ENCODE data around the gene PHACTR3.
A peak's percentile ranks its signal among the peaks of the same experiment; 100 is the strongest.
"Not testable (repeated sequence)": the region's sequence is repeated elsewhere in the genome, so short reads cannot be mapped to it uniquely, and the experiment has no call there.

PHACTR3 gene

GRCh38 chr20:59850018-59850641, 245.8 kb downstream of the PHACTR3 start:
- no peak overlapping the region for H3K27ac Mint-ChIP-seq
- TF ChIP-seq, protein P1, sequence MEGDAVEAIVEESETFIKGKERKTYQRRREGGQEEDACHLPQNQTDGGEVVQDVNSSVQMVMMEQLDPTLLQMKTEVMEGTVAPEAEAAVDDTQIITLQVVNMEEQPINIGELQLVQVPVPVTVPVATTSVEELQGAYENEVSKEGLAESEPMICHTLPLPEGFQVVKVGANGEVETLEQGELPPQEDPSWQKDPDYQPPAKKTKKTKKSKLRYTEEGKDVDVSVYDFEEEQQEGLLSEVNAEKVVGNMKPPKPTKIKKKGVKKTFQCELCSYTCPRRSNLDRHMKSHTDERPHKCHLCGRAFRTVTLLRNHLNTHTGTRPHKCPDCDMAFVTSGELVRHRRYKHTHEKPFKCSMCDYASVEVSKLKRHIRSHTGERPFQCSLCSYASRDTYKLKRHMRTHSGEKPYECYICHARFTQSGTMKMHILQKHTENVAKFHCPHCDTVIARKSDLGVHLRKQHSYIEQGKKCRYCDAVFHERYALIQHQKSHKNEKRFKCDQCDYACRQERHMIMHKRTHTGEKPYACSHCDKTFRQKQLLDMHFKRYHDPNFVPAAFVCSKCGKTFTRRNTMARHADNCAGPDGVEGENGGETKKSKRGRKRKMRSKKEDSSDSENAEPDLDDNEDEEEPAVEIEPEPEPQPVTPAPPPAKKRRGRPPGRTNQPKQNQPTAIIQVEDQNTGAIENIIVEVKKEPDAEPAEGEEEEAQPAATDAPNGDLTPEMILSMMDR (IDR thresholded peaks at IDR 0.05; ENCODE audit: unreplicated experiment in 3 of 3) = peak; percentile 72 to 83 (median 80)
- peaks cover 4% of the 10 kb centered on the region for H3K36me3 Mint-ChIP-seq (ENCODE audit: low read depth)
- H3K27me3 Mint-ChIP-seq (ENCODE audit: low read depth) = peaks cover 9% of the 10 kb centered on the region
- no peak overlapping the region for H3K4me3 Mint-ChIP-seq
- H3K9me3 Mint-ChIP-seq = peaks cover 2% of the 10 kb centered on the region
- H3K4me1 Mint-ChIP-seq = no peaks in the 10 kb centered on the region

GRCh38 chr20:59856526-59856925, 252.2 kb downstream of the PHACTR3 start:
- H3K4me3 Mint-ChIP-seq; H3K36me3 Mint-ChIP-seq (ENCODE audit: low read depth); H3K27ac Mint-ChIP-seq; H3K4me1 Mint-ChIP-seq: not testable (repeated sequence)
- H3K27me3 Mint-ChIP-seq (ENCODE audit: low read depth) = peaks cover 23% of the 10 kb centered on the region
- H3K9me3 Mint-ChIP-seq = peaks cover 12% of the 10 kb centered on the region

- Mint-ChIP-seq H3K9me3 (peaks cover 12% of the 10 kb centered on the region), H3K27me3 (ENCODE audit: low read depth) (peaks cover 27% of the 10 kb centered on the region)
- not testable (repeated sequence) for H3K36me3 Mint-ChIP-seq (ENCODE audit: low read depth); H3K27ac Mint-ChIP-seq; H3K4me3 Mint-ChIP-seq; H3K4me1 Mint-ChIP-seq
These were observed 252.6 kb downstream of the PHACTR3 start for GRCh38 chr20:59856941-59857340.

DNA sequence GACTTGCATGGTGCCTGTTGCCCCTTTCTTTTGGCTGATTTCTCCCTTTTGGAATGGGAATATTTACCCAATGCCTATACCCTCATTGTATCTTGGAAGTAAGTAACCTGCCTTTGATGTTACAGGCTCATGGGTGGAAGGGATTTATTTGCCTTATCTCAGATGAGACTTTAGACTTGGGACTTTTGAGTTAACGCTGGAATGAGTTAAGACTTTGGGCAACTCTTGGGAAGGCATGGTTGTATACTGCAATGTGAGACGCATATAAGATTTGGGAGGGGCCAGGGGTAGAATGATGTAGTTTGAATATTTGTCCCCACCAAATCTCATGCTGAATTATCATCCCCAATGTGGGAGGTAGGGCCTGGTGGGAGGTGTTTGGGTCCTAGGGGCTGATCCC, 253.6 kb downstream of the PHACTR3 start:
- TF ChIP-seq, protein P1 (IDR thresholded peaks at IDR 0.05; ENCODE audit: unreplicated experiment in 3 of 3) = no peak
- H3K27ac Mint-ChIP-seq = no peak overlapping the region
- peaks cover 4% of the 10 kb centered on the region for H3K36me3 Mint-ChIP-seq (ENCODE audit: low read depth)
- H3K4me3 Mint-ChIP-seq = no peak overlapping the region
- H3K4me1 Mint-ChIP-seq = no peaks in the 10 kb centered on the region
- peaks cover 30% of the 10 kb centered on the region for H3K27me3 Mint-ChIP-seq (ENCODE audit: low read depth)
- H3K9me3 Mint-ChIP-seq = peaks cover 12% of the 10 kb centered on the region

DNA sequence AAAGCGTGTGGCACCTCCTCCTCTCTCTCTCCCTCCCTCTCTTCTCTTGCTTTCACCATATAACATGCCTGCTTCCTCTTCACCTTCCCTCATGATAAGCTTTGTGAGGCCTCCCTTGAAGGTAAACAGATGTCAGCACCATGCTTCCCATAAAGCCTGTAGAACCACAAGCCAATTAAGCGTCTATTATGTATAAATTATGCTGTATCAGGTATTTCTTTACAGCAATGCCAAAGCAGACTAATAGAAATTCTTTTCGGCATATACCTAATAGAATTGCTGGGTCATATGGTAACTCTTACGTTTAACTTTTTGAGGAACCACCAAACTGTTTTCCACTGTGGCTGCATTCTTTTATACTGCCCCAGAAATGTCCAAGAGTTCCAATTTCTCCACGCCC, 254.1 kb downstream of the PHACTR3 start:
- Mint-ChIP-seq H3K4me3 (no peak overlapping the region), H3K4me1 (no peaks in the 10 kb centered on the region), H3K9me3 (peaks cover 12% of the 10 kb centered on the region), H3K27me3 (ENCODE audit: low read depth) (peaks cover 26% of the 10 kb centered on the region), H3K36me3 (ENCODE audit: low read depth) (peaks cover 4% of the 10 kb centered on the region), H3K27ac (no peak overlapping the region)
- TF ChIP-seq, protein P1 (IDR thresholded peaks at IDR 0.05; ENCODE audit: unreplicated experiment in 3 of 3) = no peak

GRCh38 chr20:59861401-59861800, 257.1 kb downstream of the PHACTR3 start:
- Mint-ChIP-seq H3K27me3 (ENCODE audit: low read depth) (peaks cover 25% of the 10 kb centered on the region), H3K27ac (no peak overlapping the region), H3K4me3 (no peak overlapping the region), H3K4me1 (no peaks in the 10 kb centered on the region), H3K36me3 (ENCODE audit: low read depth) (no peaks in the 10 kb centered on the region), H3K9me3 (peaks cover 7% of the 10 kb centered on the region)
- TF ChIP-seq, protein P1 (IDR thresholded peaks at IDR 0.05; ENCODE audit: unreplicated experiment in 3 of 3) = no peak

GRCh38 chr20:59863058-59863457, 258.7 kb downstream of the PHACTR3 start:
- H3K27ac Mint-ChIP-seq = no peak overlapping the region
- no peaks in the 10 kb centered on the region for H3K36me3 Mint-ChIP-seq (ENCODE audit: low read depth)
- H3K4me3 Mint-ChIP-seq = no peak overlapping the region
- H3K27me3 Mint-ChIP-seq (ENCODE audit: low read depth) = peaks cover 25% of the 10 kb centered on the region
- TF ChIP-seq, protein P1 (IDR thresholded peaks at IDR 0.05; ENCODE audit: unreplicated experiment in 3 of 3) = no peak
- peaks cover 4% of the 10 kb centered on the region for H3K9me3 Mint-ChIP-seq
- H3K4me1 Mint-ChIP-seq = no peaks in the 10 kb centered on the region
